GM19023 (cell line): ENCODE data around the gene OLIG3.

Experiments used
- ATAC-seq: cut with Tn5 transposase; IDR thresholded peaks from one replicate; pipeline ENCODE4 v1.9.1; 2021; ENCODE audit warnings: mild to moderate bottlenecking, moderate library complexity; ENCODE audit not compliant: unreplicated experiment

OLIG3 gene

DNA sequence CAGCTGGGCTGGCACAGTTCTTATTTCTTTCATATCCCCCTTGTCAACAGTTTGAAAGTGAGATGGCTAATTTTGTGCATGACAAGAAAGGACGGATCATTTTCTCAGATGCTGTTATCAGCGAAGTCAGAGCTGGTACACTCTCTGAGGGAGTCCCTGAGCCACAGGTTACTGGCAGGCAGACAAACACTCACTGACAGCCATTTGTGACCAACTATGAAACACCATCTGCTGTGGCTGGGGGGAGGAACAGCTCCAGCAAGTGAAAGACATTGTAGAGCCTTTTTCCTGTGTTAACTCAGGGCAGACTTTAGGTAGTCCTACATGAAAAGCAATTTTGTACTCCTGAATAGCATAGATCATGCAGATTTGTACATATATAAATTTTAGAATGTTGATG, 22.2 kb downstream of the OLIG3 start:
- ATAC-seq = no peak

DNA sequence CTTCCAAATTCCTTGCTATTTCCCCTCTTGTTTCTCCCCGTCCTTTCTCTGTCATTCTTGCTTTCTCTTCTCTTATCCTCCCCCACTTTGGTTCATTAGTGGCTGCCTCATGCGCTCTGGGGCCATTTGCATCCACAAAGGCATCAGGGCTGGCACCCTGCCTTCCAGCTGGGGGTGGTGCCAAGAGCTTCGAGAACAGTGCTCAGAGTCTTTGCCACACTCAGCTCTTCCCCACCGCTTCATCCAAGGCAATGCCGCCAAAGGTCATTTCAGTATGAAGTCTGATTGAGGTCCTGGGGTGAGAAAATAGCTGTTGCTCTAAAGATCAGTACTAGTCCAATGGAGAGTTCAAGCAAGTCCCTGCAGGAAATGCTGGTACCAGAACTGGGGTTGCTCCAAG, 22.7 kb downstream of the OLIG3 start:
- ATAC-seq = no peak

DNA sequence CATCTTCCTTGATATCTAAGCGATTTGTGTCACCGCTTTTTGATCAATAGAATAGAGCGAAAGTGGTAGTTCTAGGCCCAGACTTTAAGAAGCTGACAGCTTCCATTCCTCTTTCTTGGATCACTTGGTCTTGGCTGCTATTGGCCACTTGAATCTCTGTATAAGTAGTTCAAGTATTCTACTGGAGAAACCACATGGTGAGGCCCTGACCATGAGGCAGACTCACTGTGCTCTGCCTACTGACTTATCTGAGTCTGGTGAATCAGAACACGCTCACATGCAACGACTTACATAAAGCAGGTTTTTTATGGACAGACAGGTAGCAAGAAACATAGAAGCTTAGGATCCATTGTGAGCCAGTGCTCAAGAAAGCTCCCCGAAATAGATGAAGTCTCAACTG, 27.0 kb downstream of the OLIG3 start:
- ATAC-seq = no peak

GRCh38 chr6:137465378-137466009, 28.7 kb downstream of the OLIG3 start:
- no peak for ATAC-seq

GRCh38 chr6:137452333-137452894, 41.8 kb downstream of the OLIG3 start:
- ATAC-seq = no peak

GRCh38 chr6:137443901-137444300, 50.3 kb downstream of the OLIG3 start:
- no peak for ATAC-seq
